DOHH2 (cell line): Measurements from ENCODE around the gene AOC1.

Experiments
- CTCF ChIP-seq: fragments of 200-600 bp; sonication (generic); IDR thresholded peaks from one replicate; pipeline ENCODE4 v1.5.1; 2014; ENCODE audit warnings: antibody characterized with exemption, mild to moderate bottlenecking, low read depth, low read length; ENCODE audit not compliant: poor library complexity, severe bottlenecking
- EZH2phosphoT487 ChIP-seq: fragments of 200-600 bp; sonication (generic); IDR thresholded peaks from 2 replicates; pipeline ENCODE4 v1.6.1; 2017; ENCODE audit warnings: borderline replicate concordance, mild to moderate bottlenecking, antibody characterized with exemption, low read length, moderate library complexity, mixed read lengths

- no peak for TF ChIP-seq CTCF
- TF ChIP-seq EZH2phosphoT487: no peak
These were observed 3.4 kb downstream of the AOC1 start for GRCh38 chr7:150855476-150856302.
